LNCaP clone FGC (cell line): ENCODE data around the gene PDIA3.

Source experiments
- DNase-seq: peaks from one replicate; pipeline ENCODE4 v3.0.0-alpha.2; 2011; ENCODE audit warnings: low read depth
- H3K4me3 ChIP-seq: 2 replicates; pipeline ENCODE4 v1.5.1; 2011; ENCODE audit warnings: mild to moderate bottlenecking, low read depth, low read length, control low read depth
- CTCF ChIP-seq: IDR thresholded peaks from 2 replicates; pipeline ENCODE4 v1.5.1; 2012; ENCODE audit warnings: mild to moderate bottlenecking; ENCODE audit not compliant: control insufficient read depth, insufficient read depth; ENCODE audit errors: extremely low read depth

Gene PDIA3

GRCh38 chr15:43748376-43748775, 2.1 kb downstream of the PDIA3 start:
- no peak for DNase-seq
- H3K4me3 ChIP-seq = peak overlapping the region; percentile 83
- TF ChIP-seq CTCF = no peak

GRCh38 chr15:43749690-43750345, 3.6 kb downstream of the PDIA3 start:
- DNase-seq = no peak
- no peak for TF ChIP-seq CTCF
- H3K4me3 ChIP-seq = no peak overlapping the region

GRCh38 chr15:43751885-43752284, 5.6 kb downstream of the PDIA3 start:
- DNase-seq = no peak
- no peak for TF ChIP-seq CTCF
- no peak overlapping the region for H3K4me3 ChIP-seq

- no peak for DNase-seq
- H3K4me3 ChIP-seq = no peak overlapping the region
- no peak for TF ChIP-seq CTCF
Observed at GRCh38 chr15:43762824-43763223, 16.6 kb downstream of the PDIA3 start.

GRCh38 chr15:43763819-43764446, 17.7 kb downstream of the PDIA3 start:
- no peak for TF ChIP-seq CTCF
- H3K4me3 ChIP-seq = no peak overlapping the region
- DNase-seq = no peak

GRCh38 chr15:43769584-43770228, 23.5 kb downstream of the PDIA3 start:
- no peak overlapping the region for H3K4me3 ChIP-seq
- no peak for DNase-seq
- TF ChIP-seq CTCF = peak; percentile 84
